Ovary (tissue), 9 donors: ENCODE results near the gene AUTS2. TPM values are rescaled to one million over a fixed set of nuclear protein-coding genes. Genes with fewer than 3 reads are reported as not detected.

Source experiments
- DNase-seq, 5 donors: peaks; one replicate each; pipeline ENCODE4 v3.0.0-alpha.2; 2019 to 2020
- H3K27ac ChIP-seq, 2 donors: fragments of 200-600 bp; one replicate each; pipeline versions ENCODE4 v1.5.1 to v1.8.0; 2019 to 2022
- H3K27me3 ChIP-seq: fragments of 200-600 bp; one replicate; pipeline ENCODE4 v1.8.0; 2022
- H3K36me3 ChIP-seq: fragments of 200-600 bp; sonication (generic); one replicate; pipeline ENCODE4 v1.5.1; 2019
- H3K4me1 ChIP-seq: one replicate; pipeline ENCODE4 v1.8.1; 2013; ENCODE audit warnings: mild to moderate bottlenecking, moderate library complexity; ENCODE audit not compliant: insufficient read depth
- H3K4me3 ChIP-seq: fragments of 200-600 bp; sonication (generic); one replicate; pipeline ENCODE4 v1.5.1; 2017
- H3K9me3 ChIP-seq, 2 donors: fragments of 200-600 bp in 1 of 2; sonication (generic) in 1 of 2; one replicate each; pipeline versions ENCODE4 v1.5.1 to v1.8.1; 2013 to 2019; ENCODE audit warnings: mild to moderate bottlenecking in 1 of 2, moderate library complexity in 1 of 2
- EP300 ChIP-seq: sonication (generic); formaldehyde crosslinking; IDR thresholded peaks from one replicate; pipeline ENCODE4 v1.6.1; 2017; ENCODE audit warnings: antibody characterized with exemption
- POLR2A ChIP-seq: fragments of 450-650 bp; IDR thresholded peaks from one replicate; pipeline ENCODE4 v1.6.1; 2017; ENCODE audit warnings: antibody characterized with exemption, mild to moderate bottlenecking, moderate library complexity
- WGBS, 3 donors: extraction: QIAGEN DNeasy Blood & Tissue Kit in 1 of 3; methylation state at CpG; one replicate each; pipeline versions ENCODE4 v1.1.5 to v1.1.7; 2013 to 2017; 5-methylcytosine and 5-hydroxymethylcytosine counted together
- intact Hi-C, 4 donors: fragments of 100-400 bp; cut with DNase I; formaldehyde crosslinking; loops; one replicate each; pipeline versions ENCODE4 v1.11.0 to v1.15.1; 2022 to 2023
- polyA plus RNA-seq, 2 donors: library from polyadenylated mRNA; stranded (reverse); fragments of 200-250 nt in 1 of 2; fragments of 350-450 nt in 1 of 2; fragmentation: Illumina TruSeq in 1 of 2; extraction: RNeasy Lipid Tissue Mini Kit (QIAGEN cat#74804) in 1 of 2; gene quantifications; one replicate each; pipeline ENCODE4 v1.2.3, GENCODE V29; 2013 to 2014
- total RNA-seq, 7 donors: library from RNA; depleted of rRNA in 2 of 7; stranded (reverse); fragments of >200 nt in 2 of 7; fragmentation: NEBNext Ultra II Directional in 3 of 7; extraction: Animal tissue kit (Norgen Biotek cat#: 25700) in 3 of 7; gene quantifications; one replicate each; pipeline versions ENCODE4 v1.1.0 to v1.2.4, GENCODE V29; 2016 to 2023
- TF ChIP-seq, protein P1 (sequence below), 3 donors: fragments of 450-650 bp in 2 of 3; fragments of 200-600 bp in 1 of 3; IDR thresholded peaks; one replicate each; pipeline versions ENCODE4 v1.5.1 to v1.8.0; 2016 to 2022; ENCODE audit warnings: antibody characterized with exemption in 3 of 3, mild to moderate bottlenecking in 1 of 3
- donor health status: DM: no; HTN: no; CAD: no; lungs with moderate emphysema.
- donor health status: DM: no; HTN: no; CAD: no.
- donor health status: Bipolar disorder and iron deficiency.
- donor health status: DM: yes; HTN: yes; CAD: no.
- donor health status: DM: no; HTN: no; CAD: no.
- donor health status: DM: yes; HTN: yes; CAD: no.

AUTS2 gene
- total and polyA plus RNA-seq, 9 donors, result 18.3 to 60.9 (median 44.9) TPM

DNA sequence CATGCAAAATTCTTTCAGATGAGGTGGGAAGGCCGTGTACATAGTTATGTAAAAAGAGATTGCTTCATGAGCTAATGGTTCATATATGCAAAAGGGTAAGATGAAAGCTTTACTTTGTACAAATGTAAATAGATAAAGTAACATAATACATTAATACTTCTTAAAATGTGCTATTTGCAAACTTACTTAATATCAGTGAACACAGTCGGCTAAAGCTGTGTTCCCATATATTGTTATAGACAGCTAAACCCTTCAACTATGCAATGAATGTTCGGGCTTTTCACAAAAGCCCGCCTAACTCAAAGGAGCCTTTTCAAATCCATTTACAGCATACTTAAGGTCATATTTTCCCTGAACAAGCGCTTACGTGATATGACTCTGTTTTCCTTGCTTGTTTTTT, 1193.1 kb downstream of the AUTS2 start:
- no peaks in the 10 kb centered on the region for H3K27me3 ChIP-seq
- no peaks in the 10 kb centered on the region for H3K36me3 ChIP-seq
- 73 to 86% (median 83%) methylated on average over 6 of the region's 6 CpGs for WGBS, 3 donors
- no peak for TF ChIP-seq EP300
- TF ChIP-seq POLR2A, result no peak
- TF ChIP-seq, protein P1, sequence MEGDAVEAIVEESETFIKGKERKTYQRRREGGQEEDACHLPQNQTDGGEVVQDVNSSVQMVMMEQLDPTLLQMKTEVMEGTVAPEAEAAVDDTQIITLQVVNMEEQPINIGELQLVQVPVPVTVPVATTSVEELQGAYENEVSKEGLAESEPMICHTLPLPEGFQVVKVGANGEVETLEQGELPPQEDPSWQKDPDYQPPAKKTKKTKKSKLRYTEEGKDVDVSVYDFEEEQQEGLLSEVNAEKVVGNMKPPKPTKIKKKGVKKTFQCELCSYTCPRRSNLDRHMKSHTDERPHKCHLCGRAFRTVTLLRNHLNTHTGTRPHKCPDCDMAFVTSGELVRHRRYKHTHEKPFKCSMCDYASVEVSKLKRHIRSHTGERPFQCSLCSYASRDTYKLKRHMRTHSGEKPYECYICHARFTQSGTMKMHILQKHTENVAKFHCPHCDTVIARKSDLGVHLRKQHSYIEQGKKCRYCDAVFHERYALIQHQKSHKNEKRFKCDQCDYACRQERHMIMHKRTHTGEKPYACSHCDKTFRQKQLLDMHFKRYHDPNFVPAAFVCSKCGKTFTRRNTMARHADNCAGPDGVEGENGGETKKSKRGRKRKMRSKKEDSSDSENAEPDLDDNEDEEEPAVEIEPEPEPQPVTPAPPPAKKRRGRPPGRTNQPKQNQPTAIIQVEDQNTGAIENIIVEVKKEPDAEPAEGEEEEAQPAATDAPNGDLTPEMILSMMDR (IDR thresholded peaks at IDR 0.05), result no peak
- no peak overlapping the region for H3K4me3 ChIP-seq
- intact Hi-C loops, result no loop called here
- H3K9me3 ChIP-seq, result no peaks in the 10 kb centered on the region
- no peak overlapping the region for H3K27ac ChIP-seq
- no peaks in the 10 kb centered on the region for H3K4me1 ChIP-seq
- DNase-seq, result no peak

DNA sequence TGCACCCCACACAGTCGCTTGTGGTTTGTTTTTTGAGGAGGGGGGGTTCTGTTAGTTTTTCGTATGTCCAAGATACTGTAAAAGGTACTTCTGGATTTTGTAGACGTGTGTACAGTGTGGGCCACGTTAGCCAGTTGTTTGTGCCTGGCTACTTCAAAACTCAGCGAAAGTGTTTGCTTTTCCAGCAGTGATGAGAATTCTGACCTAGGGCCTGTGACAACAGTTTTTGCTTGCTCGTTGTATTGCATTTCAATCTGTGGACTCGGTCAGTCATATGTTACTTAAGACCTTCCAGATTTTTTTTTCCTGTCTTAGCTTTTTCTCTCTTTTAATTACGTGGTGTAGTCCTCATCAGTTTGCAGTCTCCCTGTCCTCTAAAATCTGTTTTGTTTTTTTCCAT, 1194.8 kb downstream of the AUTS2 start:
- Histone ChIP-seq H3K9me3 (no peaks in the 10 kb centered on the region), H3K36me3 (no peaks in the 10 kb centered on the region), H3K4me1 (no peaks in the 10 kb centered on the region), H3K4me3 (no peak overlapping the region), H3K27me3 (no peaks in the 10 kb centered on the region), H3K27ac (no peak overlapping the region)
- intact Hi-C loops, result no loop called here
- DNase-seq, result no peak
- TF ChIP-seq, protein P1 (IDR thresholded peaks at IDR 0.05), result no peak
- TF ChIP-seq EP300 (no peak), POLR2A (no peak)
- WGBS, 3 donors, result 83 to 92% (median 86%) methylated on average over 8 of the region's 8 CpGs

DNA sequence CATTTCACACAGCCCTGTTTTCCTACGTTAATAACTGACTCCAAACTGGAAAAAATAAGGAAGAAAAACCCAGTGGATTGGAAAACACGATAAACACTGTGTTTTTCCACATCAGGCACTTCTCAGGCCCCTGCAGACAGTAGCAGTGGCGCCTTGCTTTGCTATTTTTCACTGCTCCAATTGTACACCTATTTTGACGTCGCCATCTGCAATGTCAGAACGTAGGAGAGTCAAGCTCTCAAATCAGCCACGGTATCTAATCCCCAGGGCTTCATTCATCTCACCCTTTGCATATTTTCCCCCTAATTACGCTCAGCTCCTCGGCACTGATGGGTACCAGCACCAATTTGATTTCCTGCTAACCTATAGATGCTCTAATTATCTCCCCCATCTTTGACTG, 1195.5 kb downstream of the AUTS2 start:
- no peak for TF ChIP-seq POLR2A
- TF ChIP-seq EP300, result no peak
- TF ChIP-seq, protein P1 (IDR thresholded peaks at IDR 0.05), result no peak
- intact Hi-C loops, result no loop called here
- Histone ChIP-seq H3K36me3 (no peaks in the 10 kb centered on the region), H3K4me1 (no peaks in the 10 kb centered on the region), H3K9me3 (no peaks in the 10 kb centered on the region), H3K27me3 (no peaks in the 10 kb centered on the region), H3K4me3 (no peak overlapping the region), H3K27ac (no peak overlapping the region)
- no peak for DNase-seq
- 92 to 94% (median 94%) methylated on average over 9 of the region's 9 CpGs for WGBS, 3 donors

DNA sequence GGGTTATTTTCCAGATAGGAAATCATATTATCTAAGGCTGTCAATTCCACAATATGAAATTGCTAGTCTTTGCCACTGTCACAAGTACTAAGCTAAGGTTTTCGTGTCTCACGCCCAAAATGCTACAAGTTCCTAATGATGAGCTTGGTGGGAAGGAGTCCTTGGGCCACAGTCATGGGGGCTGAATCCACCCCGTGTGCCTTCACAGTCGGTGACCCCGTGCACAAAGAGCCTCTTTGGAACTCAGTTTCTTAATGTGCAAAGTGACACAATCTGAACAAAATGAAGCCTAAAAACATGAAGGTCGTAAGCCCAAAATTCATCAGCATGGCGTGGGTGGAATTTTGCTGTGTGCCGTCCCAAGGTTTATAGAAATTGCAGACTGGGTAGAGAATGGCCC, 1196.7 kb downstream of the AUTS2 start:
- Histone ChIP-seq H3K27ac (no peak overlapping the region), H3K4me3 (no peak overlapping the region), H3K4me1 (no peaks in the 10 kb centered on the region), H3K36me3 (no peaks in the 10 kb centered on the region), H3K9me3 (no peaks in the 10 kb centered on the region), H3K27me3 (no peaks in the 10 kb centered on the region)
- TF ChIP-seq POLR2A, result no peak
- TF ChIP-seq, protein P1 (IDR thresholded peaks at IDR 0.05), result no peak
- DNase-seq, result no peak
- intact Hi-C loops, result no loop called here
- WGBS, 3 donors, result 90 to 95% (median 94%) methylated on average over 8 of the region's 8 CpGs

DNA sequence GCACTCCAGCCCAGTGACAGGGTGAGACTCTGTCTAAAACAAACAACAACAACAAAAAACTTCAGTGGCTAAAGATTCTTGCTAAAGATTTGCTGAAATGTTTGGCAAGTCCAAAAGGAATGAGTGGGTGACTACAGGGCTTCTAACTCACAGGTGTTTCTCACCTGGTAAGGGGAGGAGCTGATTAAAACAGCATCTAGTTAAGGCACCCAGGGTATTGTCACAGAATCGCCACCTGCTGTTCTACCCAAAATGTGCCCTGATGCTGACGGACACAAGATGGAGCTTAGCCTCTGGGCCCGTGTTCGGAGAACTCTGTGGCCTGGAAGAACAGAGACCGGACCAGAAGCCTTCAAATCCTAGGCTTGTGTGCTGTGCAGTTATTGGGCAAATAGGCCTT, 1197.7 kb downstream of the AUTS2 start:
- H3K9me3 ChIP-seq, result no peaks in the 10 kb centered on the region
- intact Hi-C loops, result no loop called here
- H3K27me3 ChIP-seq, result no peaks in the 10 kb centered on the region
- no peaks in the 10 kb centered on the region for H3K36me3 ChIP-seq
- no peaks in the 10 kb centered on the region for H3K4me1 ChIP-seq
- 95 to 96% (median 95%) methylated on average over 5 of the region's 5 CpGs for WGBS, 3 donors
- H3K4me3 ChIP-seq, result no peak overlapping the region
- TF ChIP-seq EP300, result no peak
- no peak for TF ChIP-seq POLR2A
- TF ChIP-seq, protein P1 (IDR thresholded peaks at IDR 0.05), result no peak
- no peak for DNase-seq
- H3K27ac ChIP-seq, result no peak overlapping the region
